HL-60 (cell line): ENCODE data around the gene TXNRD3.

Experiments
- DNase-seq, 2 experiments: peaks; one replicate each; pipeline ENCODE4 v3.0.0-alpha.2; 2010 to 2020; ENCODE audit warnings: low read depth in 1 of 2, low spot score in 1 of 2
- H3K27ac ChIP-seq: fragments of 250-450 bp; sonication (Bioruptor Pico); replicated peaks from 2 replicates; pipeline ENCODE4 v1.5.1; 2020; ENCODE audit warnings: mild to moderate bottlenecking, moderate library complexity
- H3K27me3 ChIP-seq: fragments of 250-450 bp; sonication (Bioruptor Pico); 2 replicates; pipeline ENCODE4 v1.5.1; 2021; ENCODE audit warnings: mild to moderate bottlenecking, moderate library complexity; ENCODE audit not compliant: insufficient read depth, poor library complexity, severe bottlenecking
- H3K4me3 ChIP-seq: replicated peaks from 2 replicates; pipeline ENCODE4 v1.5.1; 2011; ENCODE audit warnings: mild to moderate bottlenecking, control low read depth, low read length; ENCODE audit not compliant: insufficient read depth
- CTCF ChIP-seq: IDR thresholded peaks from one replicate; pipeline ENCODE4 v1.5.1; 2011; ENCODE audit warnings: low read length, control low read depth, inconsistent platforms; ENCODE audit not compliant: insufficient read depth
- GABPA ChIP-seq: IDR thresholded peaks from 2 replicates; pipeline ENCODE4 v1.6.1; 2012; ENCODE audit warnings: low read depth
- POLR2AphosphoS5 ChIP-seq: IDR thresholded peaks from 2 replicates; pipeline ENCODE4 v1.6.1; 2012; ENCODE audit warnings: low read depth
- REST ChIP-seq: IDR thresholded peaks from 2 replicates; pipeline ENCODE4 v1.6.1; 2012; ENCODE audit warnings: low read depth; ENCODE audit not compliant: insufficient replicate concordance
- SPI1 ChIP-seq: IDR thresholded peaks from 2 replicates; pipeline ENCODE4 v1.6.1; 2012; ENCODE audit warnings: low read depth, mild to moderate bottlenecking, borderline replicate concordance

The TXNRD3 gene

GRCh38 chr3:126557761-126558160 lies 97.2 kb downstream of the TXNRD3 start:
- Histone ChIP-seq H3K27ac (no peak overlapping the region), H3K27me3 (no peaks in the 10 kb centered on the region), H3K4me3 (no peak overlapping the region)
- DNase-seq, result no peak
- TF ChIP-seq SPI1, result no peak
- TF ChIP-seq REST, result no peak
- no peak for TF ChIP-seq CTCF
- no peak for TF ChIP-seq POLR2AphosphoS5
- TF ChIP-seq GABPA, result no peak

GRCh38 chr3:126557415-126557745 lies 97.5 kb downstream of the TXNRD3 start:
- no peak for TF ChIP-seq GABPA
- no peak for TF ChIP-seq CTCF
- TF ChIP-seq REST, result no peak
- no peak for TF ChIP-seq POLR2AphosphoS5
- TF ChIP-seq SPI1, result no peak
- no peak overlapping the region for H3K4me3 ChIP-seq
- DNase-seq, result no peak
- no peaks in the 10 kb centered on the region for H3K27me3 ChIP-seq
- H3K27ac ChIP-seq, result no peak overlapping the region
